Measurements from ENCODE around the gene VGLL4. TPM values are rescaled to one million over a fixed set of nuclear protein-coding genes. Genes with fewer than 3 reads are reported as not detected.
"Not testable (repeated sequence)": the region's sequence is repeated elsewhere in the genome, so short reads cannot be mapped to it uniquely, and the experiment has no call there.

The VGLL4 gene
- total RNA-seq, 1 donor from 2014 or later = 76.7 TPM

DNA sequence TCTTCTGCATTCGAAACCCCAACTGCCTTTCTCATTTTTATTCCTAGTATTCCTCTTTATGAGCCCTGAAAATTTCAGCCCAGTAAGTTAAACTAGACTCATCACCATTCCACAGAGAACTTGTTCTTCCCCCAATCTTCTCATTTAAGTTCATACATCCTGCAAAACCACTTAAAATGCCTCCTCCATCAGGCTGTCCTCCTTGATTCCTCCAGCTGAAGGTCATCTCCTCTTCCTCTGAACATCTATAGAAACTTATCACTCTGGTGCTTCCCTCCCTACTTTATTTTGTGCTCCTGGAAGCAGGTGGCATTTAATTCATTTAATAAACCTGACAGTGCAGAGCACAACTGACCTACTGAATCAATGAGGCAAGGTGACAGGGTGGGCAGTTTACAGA, 38.3 kb downstream of the VGLL4 start:
- no peak for DNase-seq

GRCh38 chr3:11604139-11604892, 39.4 kb downstream of the VGLL4 start:
- no peak for DNase-seq

- peak; percentile 72 for DNase-seq
Measured at GRCh38 chr3:11603628-11604027, 40.1 kb downstream of the VGLL4 start.

GRCh38 chr3:11602886-11603527, 40.7 kb downstream of the VGLL4 start:
- no peak for DNase-seq

DNA sequence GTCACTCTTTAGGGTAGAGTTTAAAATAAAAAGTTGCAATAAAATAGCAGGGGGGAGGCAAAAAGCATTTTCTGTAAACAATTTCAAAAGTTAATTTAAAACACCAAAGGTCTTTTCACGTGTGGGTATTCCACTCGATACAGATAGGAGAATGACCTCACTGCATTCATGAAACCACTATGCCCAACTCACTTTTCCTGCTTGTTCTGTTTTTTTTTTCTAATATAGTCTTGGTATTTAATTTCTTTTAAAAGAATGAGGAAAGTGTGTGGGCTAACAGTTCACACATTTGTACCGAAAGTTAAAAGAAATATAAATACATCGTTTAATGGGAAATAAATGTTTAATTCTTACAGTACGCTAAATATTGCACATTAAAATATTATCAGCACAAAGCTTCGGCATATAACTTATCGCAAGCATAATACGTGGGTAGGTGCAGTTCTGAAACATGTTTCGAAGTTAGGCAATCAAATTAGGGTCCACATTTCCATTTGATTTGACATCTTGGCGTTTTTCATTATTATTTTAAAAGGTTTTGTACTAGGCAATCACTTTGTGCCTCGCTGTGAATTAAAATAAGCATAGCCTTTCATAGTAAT, 41.4 kb downstream of the VGLL4 start:
- DNase-seq = no peak

- DNase-seq = peak; percentile 39
Measured at GRCh38 chr3:11601446-11602238, 42.1 kb downstream of the VGLL4 start.

- peak; percentile 96 for DNase-seq
Measured at GRCh38 chr3:11600501-11601282, 43.0 kb downstream of the VGLL4 start.

DNA sequence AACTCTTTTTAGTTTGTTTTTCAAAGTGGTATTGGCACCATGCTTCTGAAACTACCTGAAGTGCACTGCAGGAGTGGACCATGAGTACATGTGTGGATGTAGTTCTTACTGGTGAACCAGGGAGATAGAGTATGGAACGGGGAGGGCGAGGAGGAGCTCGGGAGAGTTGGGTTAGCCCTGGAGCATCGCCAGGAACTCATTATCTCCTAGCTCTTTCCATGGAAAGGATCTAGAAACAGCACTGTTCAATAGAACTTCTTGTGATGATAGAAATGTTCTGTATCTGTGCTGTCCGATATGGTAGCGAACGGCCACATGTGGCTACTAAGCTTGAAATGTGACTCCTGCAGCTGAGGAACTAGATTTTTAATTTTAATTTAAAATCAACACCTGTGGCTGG, 47.3 kb downstream of the VGLL4 start:
- DNase-seq = no peak

- DNase-seq = not testable (repeated sequence)
Measured at GRCh38 chr3:11595024-11595423, 48.7 kb downstream of the VGLL4 start.

- no peak for DNase-seq
Measured at GRCh38 chr3:11593318-11594034, 50.2 kb downstream of the VGLL4 start.

- peak; percentile 74 for DNase-seq
Measured at GRCh38 chr3:11592445-11593298, 51.0 kb downstream of the VGLL4 start.

- DNase-seq = peak; percentile 70
Measured at GRCh38 chr3:11591391-11592282, 52.1 kb downstream of the VGLL4 start.

DNA sequence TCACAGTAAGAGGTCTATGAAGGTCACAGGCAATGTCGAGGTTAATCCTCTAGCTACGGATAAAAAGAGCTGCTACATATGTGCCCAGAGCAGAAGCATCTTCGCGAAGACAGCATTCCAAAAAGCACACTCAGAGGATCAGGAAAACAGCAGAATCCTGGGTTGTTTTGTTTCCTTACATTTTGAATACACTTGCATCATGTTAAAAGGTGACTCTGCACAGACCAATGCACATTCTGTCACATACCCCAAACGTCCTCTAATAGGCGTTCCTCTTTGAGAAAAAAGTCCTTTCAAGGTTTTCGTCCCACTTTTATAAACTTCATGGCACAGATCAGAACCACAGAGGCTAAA, 52.7 kb downstream of the VGLL4 start:
- DNase-seq = no peak

DNA sequence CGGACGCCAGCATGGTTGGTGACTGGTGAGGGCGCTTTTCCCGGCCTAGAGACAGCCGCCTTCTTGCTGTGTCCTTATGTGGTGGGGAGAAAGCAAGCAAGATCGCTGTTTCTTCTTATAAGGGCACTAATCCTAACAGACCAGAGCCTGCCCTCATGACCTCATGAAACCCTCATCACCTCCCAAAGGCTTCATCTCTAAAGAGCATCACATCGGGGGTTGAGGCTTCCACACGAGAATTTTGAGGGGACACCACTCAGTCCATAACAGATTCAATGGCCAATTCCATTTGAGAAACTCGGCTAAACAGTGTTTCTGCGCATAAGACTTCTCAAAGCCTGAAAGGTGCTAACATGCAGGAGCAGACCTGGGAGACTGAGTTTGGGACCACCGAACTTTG, 54.0 kb downstream of the VGLL4 start:
- no peak for DNase-seq

- DNase-seq = no peak
Measured at GRCh38 chr3:11588755-11589154, 55.0 kb downstream of the VGLL4 start.

- no peak for DNase-seq
Measured at GRCh38 chr3:11588338-11588737, 55.4 kb downstream of the VGLL4 start.

DNA sequence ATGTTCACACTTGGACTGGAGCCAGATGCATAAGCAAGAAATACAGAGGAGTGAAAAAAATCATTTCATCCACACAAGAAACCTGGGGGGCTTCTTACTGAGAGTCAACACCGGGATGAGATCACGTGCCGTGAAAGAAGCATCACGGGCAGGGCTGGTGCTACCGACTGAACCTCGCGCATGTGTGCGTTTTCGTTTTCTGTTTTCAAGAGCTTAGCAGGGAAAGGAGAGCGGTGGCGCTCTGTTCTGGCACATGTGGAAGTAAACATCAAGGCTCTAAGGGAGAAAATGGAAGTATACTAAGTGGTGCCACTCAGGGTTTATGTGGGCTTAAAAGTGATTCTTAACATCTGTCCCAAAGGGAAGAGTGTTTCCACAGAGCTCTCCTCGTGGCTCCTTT, 55.9 kb downstream of the VGLL4 start:
- no peak for DNase-seq

GRCh38 chr3:11584570-11584969, 59.1 kb downstream of the VGLL4 start:
- DNase-seq = no peak

DNA sequence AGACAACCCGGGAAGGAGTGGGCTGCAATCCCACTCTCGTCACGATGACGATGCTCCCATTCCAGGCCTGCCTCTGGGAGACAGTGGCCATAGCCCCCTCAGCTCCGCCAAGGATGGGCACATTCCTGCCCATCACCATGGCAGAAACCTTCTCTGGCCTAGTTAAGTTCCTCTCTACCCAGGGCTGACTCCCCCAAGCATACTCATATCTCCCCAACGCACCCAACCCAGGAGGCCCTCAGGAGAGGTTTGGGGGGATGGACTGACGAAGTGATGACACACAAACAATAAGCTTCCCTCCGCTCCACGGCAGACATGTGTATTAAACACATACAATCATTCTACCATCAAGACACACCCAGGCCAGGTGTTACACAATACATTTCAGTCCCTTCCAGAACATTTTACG, 60.1 kb downstream of the VGLL4 start:
- DNase-seq = no peak

DNA sequence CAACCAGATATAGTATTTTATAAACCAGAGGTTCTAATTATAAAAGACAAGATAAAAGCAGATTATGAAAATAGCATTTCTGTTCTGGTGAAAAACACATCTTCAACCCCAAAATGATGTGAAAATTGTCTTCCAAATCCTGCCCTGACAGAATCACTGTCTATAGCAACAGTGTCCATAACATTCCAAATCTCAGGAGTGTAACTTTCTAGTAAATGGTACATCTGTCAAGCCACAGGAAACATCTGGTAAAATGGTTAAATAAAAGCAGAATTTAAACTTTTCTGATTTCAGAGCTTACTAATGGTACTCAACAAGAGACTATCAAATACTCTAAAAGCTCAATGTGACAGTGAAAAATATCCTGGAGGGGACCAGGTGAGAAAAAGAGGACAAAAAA, 60.5 kb downstream of the VGLL4 start:
- DNase-seq = peak; percentile 65

Measured in dermis blood vessel endothelial cell (primary cell).